ENCODE results near the gene FSHR.

Gene FSHR

DNA sequence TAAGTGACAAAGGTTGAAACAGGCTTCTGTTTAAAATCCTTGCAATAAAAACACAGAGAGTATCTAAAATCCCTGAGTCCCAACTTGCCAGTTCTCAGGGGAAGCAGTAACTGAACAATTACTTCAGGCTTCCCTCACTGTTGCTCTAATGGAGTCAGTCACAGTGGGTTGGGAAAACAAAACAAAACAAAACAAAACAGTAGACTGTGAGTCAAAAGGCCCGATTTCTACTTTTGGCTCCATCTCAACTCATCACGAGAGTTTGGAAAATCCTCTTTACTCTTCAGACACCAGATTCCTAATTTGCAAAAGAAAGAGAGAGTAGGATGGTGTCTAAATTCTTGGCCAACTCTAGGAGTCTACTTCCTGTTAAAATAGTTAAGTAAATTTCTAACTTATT is 1.1 kb downstream of the FSHR start:
- H3K4me1 Mint-ChIP-seq (ENCODE audit: low read depth): no peaks in the 10 kb centered on the region
- no peak overlapping the region for H3K27ac Mint-ChIP-seq
- H3K27me3 Mint-ChIP-seq (ENCODE audit: low read depth): no peaks in the 10 kb centered on the region
- H3K4me3 Mint-ChIP-seq: no peak overlapping the region
- no peaks in the 10 kb centered on the region for H3K9me3 Mint-ChIP-seq
- no peaks in the 10 kb centered on the region for H3K36me3 Mint-ChIP-seq (ENCODE audit: low read depth)

DNA sequence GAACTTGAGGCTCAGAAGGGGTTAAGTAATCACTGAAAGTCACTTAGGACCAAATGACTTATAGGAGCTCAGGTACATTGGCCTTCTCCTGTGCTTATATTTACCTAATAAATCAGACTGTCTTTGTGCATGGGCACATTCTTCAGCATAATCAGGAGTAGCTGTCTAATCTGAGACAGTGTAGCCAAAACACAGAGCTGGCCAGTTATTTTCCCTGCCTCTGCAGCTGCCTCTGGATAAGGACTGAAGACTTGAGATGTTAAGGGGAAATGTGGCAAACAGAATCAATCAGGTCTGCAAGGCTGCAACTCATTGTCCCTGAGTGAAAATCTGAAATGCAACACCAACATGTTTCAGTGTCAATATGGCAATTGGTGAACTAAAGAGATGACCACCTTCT is 1.5 kb downstream of the FSHR start:
- Mint-ChIP-seq H3K36me3 (ENCODE audit: low read depth) (no peaks in the 10 kb centered on the region), H3K4me1 (ENCODE audit: low read depth) (no peaks in the 10 kb centered on the region), H3K27me3 (ENCODE audit: low read depth) (no peaks in the 10 kb centered on the region), H3K27ac (no peak overlapping the region), H3K4me3 (no peak overlapping the region), H3K9me3 (no peaks in the 10 kb centered on the region)

DNA sequence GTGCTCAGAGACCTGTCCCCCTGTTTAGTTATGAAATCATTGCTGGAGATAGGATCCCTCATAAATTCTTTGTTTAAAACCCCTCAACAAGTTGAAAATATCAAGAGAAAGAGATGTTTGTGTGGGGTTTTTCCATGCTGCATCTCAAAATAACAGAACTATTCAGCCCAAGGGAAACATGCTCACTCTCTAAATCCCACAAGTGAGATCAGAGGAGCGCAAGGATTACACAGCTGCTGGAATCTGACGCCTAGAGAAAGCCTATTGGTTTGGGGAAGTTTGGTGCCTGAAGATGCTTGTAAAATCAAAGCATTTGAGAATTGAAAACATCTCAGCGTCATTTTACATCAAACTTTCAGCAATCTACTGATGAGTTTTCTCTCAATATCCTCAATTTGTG is 7.9 kb downstream of the FSHR start:
- H3K27me3 Mint-ChIP-seq (ENCODE audit: low read depth): no peaks in the 10 kb centered on the region
- no peaks in the 10 kb centered on the region for H3K9me3 Mint-ChIP-seq
- H3K27ac Mint-ChIP-seq: no peak overlapping the region
- H3K36me3 Mint-ChIP-seq (ENCODE audit: low read depth): no peaks in the 10 kb centered on the region
- H3K4me3 Mint-ChIP-seq: no peak overlapping the region
- no peaks in the 10 kb centered on the region for H3K4me1 Mint-ChIP-seq (ENCODE audit: low read depth)

DNA sequence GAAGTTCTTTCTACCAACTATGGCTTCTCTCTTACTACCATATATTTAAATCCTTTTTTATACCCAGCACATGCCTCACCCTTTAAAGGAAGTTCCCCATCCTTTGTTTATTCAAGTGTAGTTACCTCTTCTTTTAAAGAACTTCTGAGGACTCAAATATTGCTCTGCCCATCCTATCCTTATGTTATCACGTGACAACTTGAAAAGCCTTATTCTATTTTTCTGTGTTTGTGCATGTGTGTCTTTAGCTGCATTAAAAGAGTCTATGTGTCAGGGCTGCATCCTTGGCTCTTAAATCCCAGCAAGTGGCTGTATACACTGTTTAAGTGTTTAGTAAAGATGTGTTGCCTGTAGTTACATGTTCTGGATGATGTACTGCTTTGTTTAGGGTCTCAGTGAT is 22.5 kb downstream of the FSHR start:
- Mint-ChIP-seq H3K9me3 (peaks cover 9% of the 10 kb centered on the region), H3K36me3 (ENCODE audit: low read depth) (no peaks in the 10 kb centered on the region), H3K4me3 (no peak overlapping the region), H3K27me3 (ENCODE audit: low read depth) (no peaks in the 10 kb centered on the region), H3K27ac (no peak overlapping the region), H3K4me1 (ENCODE audit: low read depth) (no peaks in the 10 kb centered on the region)

DNA sequence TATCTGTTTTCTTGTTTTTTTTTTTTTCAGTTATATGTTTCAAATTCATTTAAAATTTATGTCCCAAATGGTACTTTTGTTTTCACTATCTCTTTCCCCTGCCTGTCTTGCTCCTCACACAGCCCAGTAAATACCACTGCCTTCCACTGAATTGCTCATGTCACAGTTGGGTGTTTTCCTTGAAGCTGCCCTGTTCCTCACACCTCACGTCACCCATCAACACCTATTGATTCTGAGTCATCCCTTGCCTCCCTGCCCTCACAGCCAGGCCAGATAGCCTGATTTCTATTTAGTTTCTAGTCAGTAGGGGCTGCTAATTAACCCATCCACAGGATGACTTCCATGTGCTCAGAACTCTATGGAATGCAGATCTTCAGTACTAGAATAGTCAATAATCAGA is 25.3 kb downstream of the FSHR start:
- H3K4me1 Mint-ChIP-seq (ENCODE audit: low read depth): no peaks in the 10 kb centered on the region
- H3K27ac Mint-ChIP-seq: no peak overlapping the region
- H3K27me3 Mint-ChIP-seq (ENCODE audit: low read depth): no peaks in the 10 kb centered on the region

DNA sequence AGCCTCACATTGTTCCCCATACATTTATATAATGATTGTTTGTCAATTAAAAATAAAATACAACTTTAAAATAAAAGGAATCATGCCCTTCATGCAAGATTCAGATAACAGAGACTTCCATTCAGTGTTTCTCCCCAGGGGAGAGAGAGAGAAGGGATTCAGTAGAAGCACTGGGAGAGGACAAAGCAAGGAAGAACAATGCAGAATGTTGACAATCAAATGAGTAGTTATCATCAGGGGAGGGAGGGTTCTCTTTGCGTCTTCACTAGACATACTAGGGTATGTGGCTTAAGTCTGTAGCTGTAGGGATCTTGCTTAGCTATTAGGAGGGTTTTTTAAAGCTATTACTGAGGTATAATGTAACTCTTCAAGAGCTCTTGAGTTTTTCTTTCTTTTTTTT is 30.7 kb downstream of the FSHR start:
- no peak overlapping the region for H3K4me3 Mint-ChIP-seq
- no peaks in the 10 kb centered on the region for H3K9me3 Mint-ChIP-seq
- no peak overlapping the region for H3K27ac Mint-ChIP-seq
- no peaks in the 10 kb centered on the region for H3K4me1 Mint-ChIP-seq (ENCODE audit: low read depth)
- no peaks in the 10 kb centered on the region for H3K36me3 Mint-ChIP-seq (ENCODE audit: low read depth)
- no peaks in the 10 kb centered on the region for H3K27me3 Mint-ChIP-seq (ENCODE audit: low read depth)

More for the DNA sequence above, 25.3 kb downstream of the FSHR start:
- Mint-ChIP-seq H3K9me3 (peaks cover 9% of the 10 kb centered on the region), H3K4me3 (no peak overlapping the region), H3K36me3 (ENCODE audit: low read depth) (no peaks in the 10 kb centered on the region)

DNA sequence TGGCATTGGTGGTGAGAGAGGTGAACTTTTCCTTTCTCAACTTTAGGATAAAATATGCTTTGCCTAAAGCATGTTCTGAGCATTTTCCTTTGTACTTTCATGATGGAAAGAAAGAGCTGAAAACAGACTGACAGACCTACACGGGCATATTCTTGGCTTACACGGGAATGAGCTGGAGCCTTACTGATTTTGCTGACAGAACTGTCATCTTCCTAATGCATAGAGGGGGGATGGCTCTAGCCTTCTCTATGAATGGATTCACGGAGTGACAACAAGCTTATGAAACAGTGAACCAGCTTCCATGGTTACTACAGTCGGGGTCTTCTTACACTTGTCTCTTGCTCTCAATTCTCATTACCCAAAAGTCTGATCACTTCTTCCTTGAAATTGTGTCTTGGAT is 32.2 kb downstream of the FSHR start:
- Mint-ChIP-seq H3K27me3 (ENCODE audit: low read depth) (no peaks in the 10 kb centered on the region), H3K4me3 (no peak overlapping the region), H3K4me1 (ENCODE audit: low read depth) (no peaks in the 10 kb centered on the region), H3K27ac (no peak overlapping the region), H3K9me3 (no peaks in the 10 kb centered on the region), H3K36me3 (ENCODE audit: low read depth) (no peaks in the 10 kb centered on the region)

DNA sequence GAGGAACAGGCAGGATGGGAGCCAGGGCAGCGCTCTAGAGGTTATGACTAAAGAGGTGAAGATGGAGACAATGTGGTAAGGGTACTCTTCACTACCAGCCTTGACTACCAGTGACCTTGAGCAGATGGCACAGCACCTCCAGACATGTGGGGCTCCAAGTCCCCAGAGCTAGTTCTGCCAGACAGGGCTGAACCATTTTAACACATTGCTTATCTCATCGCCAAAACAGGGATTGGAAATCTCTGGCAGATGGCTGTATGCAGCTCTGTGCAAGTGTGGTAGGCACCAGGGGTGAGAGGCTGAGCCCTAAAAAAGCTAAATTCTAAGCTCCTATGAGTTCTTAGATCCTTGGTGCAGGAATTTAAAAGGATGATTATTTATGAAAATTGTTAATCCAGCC is 41.3 kb downstream of the FSHR start:
- Mint-ChIP-seq H3K9me3 (no peaks in the 10 kb centered on the region), H3K27me3 (ENCODE audit: low read depth) (no peaks in the 10 kb centered on the region), H3K27ac (no peak overlapping the region), H3K4me3 (no peak overlapping the region), H3K36me3 (ENCODE audit: low read depth) (no peaks in the 10 kb centered on the region), H3K4me1 (ENCODE audit: low read depth) (no peaks in the 10 kb centered on the region)

DNA sequence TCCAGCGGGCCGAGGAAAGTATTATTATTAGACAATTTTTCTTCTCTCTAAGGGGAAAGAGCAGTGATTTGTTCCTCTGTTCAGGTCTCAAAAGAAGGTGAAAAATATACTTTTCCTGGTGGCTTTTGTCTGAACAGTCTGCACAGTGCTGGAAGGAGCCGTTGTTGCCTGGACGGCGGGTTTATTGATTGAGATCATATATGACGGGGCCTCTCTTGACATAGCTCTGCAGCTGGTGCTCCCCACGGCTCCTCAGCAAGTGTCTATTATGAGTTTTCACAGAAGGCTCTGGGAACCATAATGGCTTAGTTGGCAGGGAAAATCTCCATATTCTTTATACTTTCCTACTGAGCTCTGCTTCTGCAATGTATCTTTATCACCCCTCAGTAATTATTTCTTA is 42.9 kb downstream of the FSHR start:
- H3K36me3 Mint-ChIP-seq (ENCODE audit: low read depth): no peaks in the 10 kb centered on the region
- H3K27me3 Mint-ChIP-seq (ENCODE audit: low read depth): no peaks in the 10 kb centered on the region
- H3K4me3 Mint-ChIP-seq: no peak overlapping the region
- H3K9me3 Mint-ChIP-seq: no peaks in the 10 kb centered on the region
- no peak overlapping the region for H3K27ac Mint-ChIP-seq
- no peaks in the 10 kb centered on the region for H3K4me1 Mint-ChIP-seq (ENCODE audit: low read depth)

DNA sequence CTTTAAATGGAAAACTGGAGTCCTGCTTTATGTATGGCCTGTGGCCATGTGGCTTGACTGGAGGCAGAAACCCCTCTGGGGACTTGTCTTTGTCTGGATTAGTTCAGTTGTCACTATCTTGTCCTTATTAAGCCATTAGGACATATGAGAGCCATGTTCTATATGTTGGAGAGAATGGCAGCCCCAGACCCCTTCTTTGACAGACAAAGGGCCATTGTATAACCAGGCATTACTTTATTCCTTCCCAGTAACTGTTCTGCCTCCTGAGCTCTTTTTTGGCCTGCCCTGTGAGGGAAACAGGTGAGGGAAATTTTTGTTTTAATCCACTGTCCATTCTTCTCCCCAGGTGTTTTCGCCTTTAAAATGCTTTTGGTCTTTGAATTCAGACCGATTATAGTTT is 43.3 kb downstream of the FSHR start:
- H3K4me3 Mint-ChIP-seq: no peak overlapping the region
- no peaks in the 10 kb centered on the region for H3K9me3 Mint-ChIP-seq
- no peaks in the 10 kb centered on the region for H3K4me1 Mint-ChIP-seq (ENCODE audit: low read depth)
- H3K27ac Mint-ChIP-seq: no peak overlapping the region
- H3K27me3 Mint-ChIP-seq (ENCODE audit: low read depth): no peaks in the 10 kb centered on the region
- H3K36me3 Mint-ChIP-seq (ENCODE audit: low read depth): no peaks in the 10 kb centered on the region

DNA sequence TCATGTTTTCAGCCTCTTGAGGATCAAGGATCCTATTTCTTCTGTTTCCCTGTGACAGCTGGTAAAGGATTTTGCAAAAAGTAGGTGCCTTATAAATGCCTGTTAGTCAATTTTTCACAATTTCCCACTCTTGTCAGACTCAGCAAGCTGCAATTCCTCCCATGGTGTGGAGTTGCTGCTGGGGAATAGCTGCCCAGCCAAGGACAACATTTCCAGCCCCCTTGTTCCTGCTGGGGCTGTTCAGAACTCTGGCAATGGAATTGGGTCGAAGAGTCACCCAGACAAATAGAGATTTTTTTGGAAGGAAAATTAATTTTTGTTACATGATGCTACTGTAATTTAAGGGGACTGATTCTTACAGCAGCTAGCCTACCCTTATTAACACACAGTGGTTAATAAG is 43.7 kb downstream of the FSHR start:
- Mint-ChIP-seq H3K27me3 (ENCODE audit: low read depth) (no peaks in the 10 kb centered on the region), H3K4me3 (no peak overlapping the region), H3K27ac (no peak overlapping the region), H3K4me1 (ENCODE audit: low read depth) (no peaks in the 10 kb centered on the region), H3K36me3 (ENCODE audit: low read depth) (no peaks in the 10 kb centered on the region), H3K9me3 (no peaks in the 10 kb centered on the region)

DNA sequence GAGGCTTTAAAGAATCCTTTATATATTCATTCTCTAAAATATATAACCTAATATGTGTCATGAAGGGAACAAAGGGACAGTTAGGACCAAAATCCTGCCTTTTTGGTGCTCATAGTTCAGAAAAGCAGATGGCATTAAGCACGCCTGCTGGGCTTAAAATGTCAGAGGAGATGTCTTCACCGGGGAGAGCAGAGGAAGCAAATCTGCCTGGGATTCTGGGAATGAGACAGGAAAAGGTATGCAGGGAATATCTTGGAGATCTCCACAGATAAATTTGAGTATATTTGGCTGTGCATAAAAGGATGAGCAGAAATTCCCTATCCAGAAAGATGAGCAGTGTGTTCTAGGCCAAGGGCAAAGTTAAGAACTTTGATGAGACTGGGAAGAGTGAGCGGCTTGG is 45.5 kb downstream of the FSHR start:
- no peaks in the 10 kb centered on the region for H3K27me3 Mint-ChIP-seq (ENCODE audit: low read depth)
- H3K36me3 Mint-ChIP-seq (ENCODE audit: low read depth): no peaks in the 10 kb centered on the region
- no peaks in the 10 kb centered on the region for H3K4me1 Mint-ChIP-seq (ENCODE audit: low read depth)
- H3K4me3 Mint-ChIP-seq: no peak overlapping the region
- H3K9me3 Mint-ChIP-seq: no peaks in the 10 kb centered on the region
- no peak overlapping the region for H3K27ac Mint-ChIP-seq

DNA sequence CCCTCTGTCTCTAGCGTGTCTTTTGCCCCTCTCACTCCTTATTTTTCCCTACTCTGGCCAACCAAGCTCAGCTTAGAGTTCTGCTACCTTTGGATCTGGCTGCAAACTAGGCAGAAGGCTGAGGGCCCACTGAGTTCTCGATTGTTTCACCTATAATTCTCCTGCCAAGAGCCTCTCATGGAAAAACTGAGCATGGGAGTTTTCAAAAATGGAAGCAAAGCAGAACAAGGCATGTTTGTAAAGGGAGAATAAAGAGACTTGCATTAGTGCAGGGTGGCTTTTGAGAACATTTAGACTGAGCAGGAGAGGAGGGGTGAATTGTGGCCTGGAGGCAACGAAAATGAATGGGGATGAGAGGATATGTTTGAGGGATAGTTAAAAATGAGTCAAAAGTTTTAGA is 45.9 kb downstream of the FSHR start:
- Mint-ChIP-seq H3K4me1 (ENCODE audit: low read depth) (no peaks in the 10 kb centered on the region), H3K36me3 (ENCODE audit: low read depth) (no peaks in the 10 kb centered on the region), H3K27me3 (ENCODE audit: low read depth) (no peaks in the 10 kb centered on the region), H3K27ac (no peak overlapping the region), H3K9me3 (no peaks in the 10 kb centered on the region), H3K4me3 (no peak overlapping the region)

DNA sequence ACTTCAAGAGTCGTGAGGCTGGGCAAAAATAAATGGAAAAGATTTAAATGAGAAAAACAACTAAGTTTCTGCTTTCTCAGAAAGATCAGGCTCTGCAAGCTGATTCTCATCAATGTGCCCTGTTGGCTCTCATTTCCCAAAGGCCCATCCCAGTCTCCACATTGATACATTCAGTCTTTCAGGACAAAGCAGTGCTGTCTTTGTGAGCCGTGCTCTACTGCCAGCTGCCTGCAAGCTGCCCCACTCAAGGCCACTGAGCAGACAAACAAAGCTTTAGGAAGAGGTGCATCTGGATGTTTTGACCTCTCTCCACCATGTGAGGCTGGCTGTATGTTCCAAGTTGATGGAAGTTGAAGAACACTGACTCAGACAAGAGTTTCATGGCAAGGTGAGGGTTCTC is 48.8 kb downstream of the FSHR start:
- no peaks in the 10 kb centered on the region for H3K36me3 Mint-ChIP-seq (ENCODE audit: low read depth)
- H3K4me3 Mint-ChIP-seq: no peak overlapping the region
- H3K9me3 Mint-ChIP-seq: no peaks in the 10 kb centered on the region
- H3K27me3 Mint-ChIP-seq (ENCODE audit: low read depth): no peaks in the 10 kb centered on the region
- no peak overlapping the region for H3K27ac Mint-ChIP-seq
- no peaks in the 10 kb centered on the region for H3K4me1 Mint-ChIP-seq (ENCODE audit: low read depth)

DNA sequence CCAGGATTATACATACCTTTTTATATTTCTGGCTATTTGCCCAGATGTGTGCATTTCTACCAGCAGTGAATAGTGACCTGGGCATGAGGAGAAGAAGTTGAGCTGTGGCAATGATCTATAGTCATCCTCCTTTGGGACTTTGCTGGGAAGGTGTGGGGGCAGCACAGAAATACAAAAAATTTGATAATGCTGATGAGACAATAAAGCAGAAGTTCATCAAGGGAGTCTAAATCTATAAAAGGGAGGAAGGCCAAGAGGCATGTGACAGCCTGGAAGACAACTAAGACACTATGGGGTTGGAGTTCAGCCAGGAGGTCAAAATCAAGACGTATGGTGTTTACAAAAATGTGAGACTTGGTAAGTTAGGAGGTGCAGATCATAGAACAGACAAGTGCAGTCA is 52.2 kb downstream of the FSHR start:
- Mint-ChIP-seq H3K9me3 (no peaks in the 10 kb centered on the region), H3K36me3 (ENCODE audit: low read depth) (no peaks in the 10 kb centered on the region), H3K4me1 (ENCODE audit: low read depth) (no peaks in the 10 kb centered on the region), H3K27ac (no peak overlapping the region), H3K4me3 (no peak overlapping the region), H3K27me3 (ENCODE audit: low read depth) (no peaks in the 10 kb centered on the region)

DNA sequence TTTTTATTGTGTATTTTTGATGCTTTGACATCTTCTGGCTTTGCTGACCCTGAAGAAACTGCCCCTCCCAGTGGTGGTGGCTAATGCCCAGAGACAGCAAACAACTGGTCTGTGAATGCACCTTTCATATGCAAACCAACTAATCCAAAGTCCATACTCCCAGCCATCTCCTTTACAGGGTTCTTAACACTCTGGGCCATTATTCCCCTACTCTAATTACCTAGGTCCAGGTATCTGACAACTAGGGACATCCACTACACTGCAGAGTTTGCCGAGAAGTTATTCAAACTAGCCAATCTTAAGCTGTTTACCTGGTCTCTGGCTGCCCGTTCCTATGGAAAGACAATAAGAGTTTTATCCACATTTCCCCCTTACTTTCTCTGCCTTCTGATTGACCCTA is 73.6 kb downstream of the FSHR start:
- no peaks in the 10 kb centered on the region for H3K36me3 Mint-ChIP-seq (ENCODE audit: low read depth)
- no peak overlapping the region for H3K4me3 Mint-ChIP-seq
- no peak overlapping the region for H3K27ac Mint-ChIP-seq
- no peaks in the 10 kb centered on the region for H3K4me1 Mint-ChIP-seq (ENCODE audit: low read depth)
- peaks cover 7% of the 10 kb centered on the region for H3K9me3 Mint-ChIP-seq
- H3K27me3 Mint-ChIP-seq (ENCODE audit: low read depth): no peaks in the 10 kb centered on the region

Measured in T-helper 1 cell treated with Interleukin-12 subunit alpha and Interleukin-12 subunit beta and Interleukin-4 antibody, amounts not matched to agents 30 μg/mL and 1 μg/mL, for 36 hours (primary cell).